GM06990 (cell line): ENCODE data around the gene SEC24B.

ENCODE experiments used
- DNase-seq: peaks from one replicate; pipeline ENCODE4 v3.0.0-alpha.2; 2011; ENCODE audit not compliant: insufficient read length; ENCODE audit errors: extremely low read depth
- H3K27me3 ChIP-seq: replicated peaks from 2 replicates; pipeline ENCODE4 v1.6.0; 2011; ENCODE audit warnings: low read length; ENCODE audit not compliant: control insufficient read depth, insufficient read depth
- H3K36me3 ChIP-seq: 2 replicates; pipeline ENCODE4 v1.5.1; 2011; ENCODE audit warnings: low read length; ENCODE audit not compliant: control insufficient read depth, insufficient read depth
- H3K4me3 ChIP-seq: replicated peaks from 2 replicates; pipeline ENCODE4 v1.5.1; 2011; ENCODE audit warnings: low read depth, mild to moderate bottlenecking, control low read depth, low read length
- CTCF ChIP-seq: IDR thresholded peaks from 2 replicates; pipeline ENCODE4 v1.5.1; 2011; ENCODE audit warnings: low read length, control low read depth, mild to moderate bottlenecking, inconsistent platforms; ENCODE audit not compliant: insufficient read depth, poor library complexity, severe bottlenecking

SEC24B gene

GRCh38 chr4:109419679-109420078 is 13.9 kb upstream of the SEC24B start:
- Histone ChIP-seq H3K27me3 (no peaks in the 10 kb centered on the region; the same call in 1 of the 2 replicates), H3K4me3 (no peak overlapping the region), H3K36me3 (no peaks in the 10 kb centered on the region)
- DNase-seq, result no peak
- no peak for TF ChIP-seq CTCF

GRCh38 chr4:109424093-109424841 is 9.3 kb upstream of the SEC24B start:
- H3K36me3 ChIP-seq, result no peaks in the 10 kb centered on the region
- DNase-seq, result no peak
- H3K27me3 ChIP-seq, result no peaks in the 10 kb centered on the region; the same call in 1 of the 2 replicates
- no peak for TF ChIP-seq CTCF
- no peak overlapping the region for H3K4me3 ChIP-seq

GRCh38 chr4:109425405-109425804 is 8.2 kb upstream of the SEC24B start:
- Histone ChIP-seq H3K27me3 (no peaks in the 10 kb centered on the region; the same call in 1 of the 2 replicates), H3K36me3 (no peaks in the 10 kb centered on the region), H3K4me3 (no peak overlapping the region)
- TF ChIP-seq CTCF, result no peak
- no peak for DNase-seq

GRCh38 chr4:109429545-109429944 is 4.1 kb upstream of the SEC24B start:
- no peak overlapping the region for H3K4me3 ChIP-seq
- no peaks in the 10 kb centered on the region for H3K36me3 ChIP-seq
- no peak for TF ChIP-seq CTCF
- no peaks in the 10 kb centered on the region for H3K27me3 ChIP-seq
- DNase-seq, result no peak

- Histone ChIP-seq H3K4me3 (no peak overlapping the region), H3K27me3 (no peaks in the 10 kb centered on the region), H3K36me3 (no peaks in the 10 kb centered on the region)
- TF ChIP-seq CTCF, result no peak
- no peak for DNase-seq
Observed at GRCh38 chr4:109432203-109432602, 1.4 kb upstream of the SEC24B start.
